HG02642 (cell line): ENCODE data around the gene WDFY3.

Experiments
- ATAC-seq: cut with Tn5 transposase; IDR thresholded peaks from one replicate; pipeline ENCODE4 v1.9.1; 2021; ENCODE audit warnings: mild to moderate bottlenecking; ENCODE audit not compliant: unreplicated experiment, poor library complexity

WDFY3 gene

DNA sequence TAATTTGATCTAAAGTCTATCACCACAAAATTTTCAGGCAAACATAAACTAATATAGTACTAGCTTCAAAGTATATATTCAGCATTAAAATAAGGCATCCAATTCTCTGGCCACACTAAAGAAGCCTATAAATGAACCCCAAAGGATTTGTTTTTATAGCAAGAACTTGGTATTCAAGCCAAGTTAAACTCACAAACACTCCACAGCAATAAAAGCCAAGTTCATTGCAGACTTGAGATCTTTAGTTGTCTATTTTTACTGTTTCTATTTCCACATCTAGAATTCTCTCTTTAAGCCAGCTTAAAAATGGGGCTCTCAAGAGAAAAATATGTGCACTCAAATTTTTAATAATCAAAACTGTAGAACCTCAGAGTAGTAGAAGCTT lies 51.1 kb downstream of the WDFY3 start:
- ATAC-seq, result no peak

DNA sequence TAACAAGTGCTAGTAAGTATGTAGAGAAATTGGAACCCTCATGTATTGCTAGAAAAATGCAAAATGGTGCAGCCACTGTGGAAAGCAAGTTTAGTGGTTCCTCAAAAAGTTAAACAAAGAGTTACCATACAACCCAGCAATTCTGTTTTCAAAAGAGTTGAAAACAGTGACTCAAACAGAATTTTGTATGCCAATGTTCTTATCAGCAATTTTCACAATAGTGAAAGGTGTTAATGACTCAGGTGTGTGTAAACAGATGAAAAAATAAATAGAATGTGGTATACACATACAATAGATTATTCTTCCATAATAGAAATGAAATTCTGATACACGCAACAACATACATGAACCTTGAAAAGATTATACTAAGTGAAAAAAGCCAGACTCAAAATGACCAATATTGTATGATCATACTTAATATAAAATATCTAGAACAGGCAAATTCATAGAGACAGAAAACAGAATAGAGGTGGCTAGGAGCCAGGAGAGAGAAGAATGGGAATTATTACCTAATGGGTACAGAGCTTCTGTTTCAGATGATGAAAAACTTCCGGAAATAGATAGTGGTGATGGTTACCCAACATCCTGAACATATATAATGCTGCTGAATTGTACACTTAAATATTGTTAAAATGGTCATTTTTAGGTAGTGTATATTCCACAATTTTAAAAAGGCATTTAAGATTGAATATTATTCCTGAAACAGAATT lies 51.6 kb downstream of the WDFY3 start:
- ATAC-seq, result no peak

DNA sequence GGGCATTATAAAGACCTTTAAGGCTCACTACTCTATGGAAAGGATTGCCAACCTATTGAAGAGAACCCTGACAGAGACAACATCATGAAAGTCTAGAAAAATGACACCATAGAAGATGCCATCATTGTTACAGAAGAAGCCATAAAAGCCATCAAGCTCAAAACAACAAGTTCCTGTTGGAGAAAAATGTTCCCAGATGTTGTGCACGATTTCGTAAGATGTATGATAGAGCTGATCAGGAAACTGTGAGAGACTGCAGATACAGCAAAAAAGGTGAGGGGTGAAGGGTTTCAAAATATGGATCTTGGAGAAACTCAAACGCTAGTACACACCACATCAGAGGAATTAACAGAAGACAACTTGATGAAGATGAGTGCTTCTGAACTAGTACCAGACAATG lies 53.3 kb downstream of the WDFY3 start:
- no peak for ATAC-seq

DNA sequence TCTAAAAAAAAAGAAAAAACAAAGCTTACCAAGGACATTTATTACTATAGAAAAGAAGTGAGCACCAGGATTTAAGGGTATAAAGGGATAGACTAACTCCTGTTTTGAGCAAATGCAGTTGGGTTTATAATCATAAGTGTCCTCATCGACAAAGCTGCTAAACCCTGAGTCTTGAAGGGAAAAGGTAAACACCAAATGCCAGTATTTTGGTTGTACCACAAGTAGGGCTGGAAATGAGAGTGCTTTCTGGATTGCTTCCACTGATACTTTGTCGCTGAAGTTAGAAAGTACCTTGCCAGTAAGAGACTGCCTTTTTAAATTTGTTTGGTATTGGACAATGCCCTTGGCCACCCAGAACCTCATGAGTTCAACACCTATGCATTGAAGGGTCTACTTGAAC lies 53.7 kb downstream of the WDFY3 start:
- no peak for ATAC-seq

DNA sequence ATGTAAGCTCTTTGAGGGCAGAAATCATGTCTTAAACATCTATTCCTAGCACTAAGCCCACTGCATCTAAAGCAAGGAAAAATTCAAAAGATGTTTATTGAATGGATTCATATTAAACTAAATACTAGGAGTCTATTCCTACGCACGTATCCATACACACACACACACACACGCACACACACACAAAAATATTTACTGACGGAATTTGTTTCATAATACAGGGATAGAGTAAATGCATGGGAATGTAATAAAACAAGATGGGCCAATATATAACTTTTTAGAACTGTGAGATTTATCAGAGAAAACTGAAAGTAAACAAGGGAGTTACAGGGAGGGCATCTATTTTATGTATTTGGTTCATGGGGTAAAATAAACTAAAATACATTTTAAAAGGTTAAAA lies 57.6 kb downstream of the WDFY3 start:
- no peak for ATAC-seq

DNA sequence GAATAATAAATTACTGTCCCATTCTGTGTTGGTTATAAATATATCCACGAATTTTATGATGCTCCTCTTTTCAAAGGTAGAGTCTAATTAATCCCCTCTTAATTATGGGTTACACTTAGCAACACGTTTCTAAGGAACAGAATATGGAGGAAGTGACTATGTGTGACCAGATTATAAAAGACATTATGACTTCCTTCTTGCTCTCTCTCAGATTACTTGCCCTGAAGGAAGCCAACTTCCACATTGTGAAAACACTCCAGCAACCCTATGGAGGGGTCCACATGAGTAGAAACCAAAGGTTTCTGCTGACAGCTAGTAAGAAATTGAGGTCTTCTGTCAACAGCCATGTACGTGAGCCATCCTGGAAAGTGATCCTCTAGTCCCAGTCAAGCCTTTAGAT lies 59.3 kb downstream of the WDFY3 start:
- ATAC-seq, result no peak

DNA sequence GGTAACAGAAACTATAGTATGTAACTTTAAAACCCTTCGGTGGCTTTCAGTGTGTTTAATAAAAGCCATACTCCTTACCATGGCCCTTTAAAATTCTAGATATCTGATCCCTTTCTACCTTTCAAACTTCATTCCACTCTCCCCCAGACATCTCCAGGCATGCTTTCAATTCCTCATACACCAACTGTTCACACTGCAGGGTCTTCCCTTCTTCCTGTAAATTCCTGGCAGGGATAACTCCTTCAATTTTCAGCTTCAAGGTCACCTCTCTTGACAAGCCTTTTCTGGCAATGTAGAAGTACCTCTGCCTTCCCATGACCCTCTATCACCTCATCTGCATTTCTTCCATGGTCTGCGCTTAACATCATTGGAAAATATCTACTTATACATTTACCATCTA lies 60.8 kb downstream of the WDFY3 start:
- no peak for ATAC-seq

DNA sequence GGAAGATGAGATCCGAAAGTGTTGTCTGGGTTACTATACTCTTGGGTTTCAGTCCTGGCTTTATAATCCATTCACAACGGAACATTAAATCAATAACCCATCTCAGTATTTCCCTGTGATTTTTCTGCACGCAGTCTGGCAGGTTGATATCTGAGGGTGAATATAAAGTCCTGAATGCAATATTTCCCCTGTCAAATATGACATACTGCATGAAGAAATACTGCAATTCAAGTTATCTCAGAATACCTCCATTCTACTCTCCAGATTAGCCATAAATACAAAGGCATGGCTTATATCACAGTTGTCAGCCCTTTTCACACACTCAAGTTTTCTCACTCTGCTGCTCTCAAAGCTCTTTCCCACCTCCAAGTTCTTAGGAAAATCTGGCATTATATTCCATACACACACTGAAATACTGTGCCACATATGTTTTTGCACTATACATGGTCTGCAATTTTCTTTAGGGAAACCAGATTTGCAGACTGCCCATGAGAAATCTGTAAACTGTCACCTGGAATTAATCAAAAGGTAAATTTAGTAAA lies 64.7 kb downstream of the WDFY3 start:
- ATAC-seq, result no peak

DNA sequence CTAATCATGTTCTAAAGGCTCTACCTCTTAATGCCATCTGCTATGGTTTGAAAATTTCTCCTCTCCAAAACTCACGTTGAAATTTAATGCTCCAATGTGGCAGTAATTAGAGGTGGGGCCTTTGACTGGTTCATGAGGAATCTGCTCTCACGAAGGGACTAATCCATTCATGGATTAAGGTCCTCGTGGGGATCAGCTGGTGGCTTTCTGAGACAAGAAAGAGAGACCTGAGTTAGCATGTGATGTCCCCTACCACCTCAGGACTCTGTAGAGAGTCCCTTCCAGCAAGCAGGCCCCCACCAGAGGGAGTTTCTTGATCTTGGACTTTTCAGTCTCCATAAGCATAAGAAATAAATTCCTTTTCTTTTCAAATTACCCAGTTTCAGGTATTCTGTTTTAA lies 65.3 kb downstream of the WDFY3 start:
- ATAC-seq, result no peak

DNA sequence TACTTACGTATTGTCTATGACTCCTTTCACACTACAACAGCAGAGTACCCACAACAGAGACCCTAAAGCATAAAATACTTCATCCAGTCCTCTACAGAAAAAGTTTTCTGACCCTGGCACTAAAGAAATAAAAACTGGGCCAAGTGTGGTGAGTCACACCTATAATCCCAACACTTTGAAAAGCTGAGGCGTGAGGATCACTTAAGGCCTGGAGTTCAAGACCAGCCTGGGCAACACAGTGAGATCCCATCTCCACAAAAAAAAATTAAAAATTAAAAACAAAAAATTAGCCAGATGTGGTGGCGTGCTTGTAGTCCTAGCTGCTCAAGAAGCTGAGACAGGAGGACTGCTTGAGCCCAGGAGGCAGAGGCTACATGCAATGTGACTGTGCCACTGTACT lies 66.9 kb downstream of the WDFY3 start:
- no peak for ATAC-seq

DNA sequence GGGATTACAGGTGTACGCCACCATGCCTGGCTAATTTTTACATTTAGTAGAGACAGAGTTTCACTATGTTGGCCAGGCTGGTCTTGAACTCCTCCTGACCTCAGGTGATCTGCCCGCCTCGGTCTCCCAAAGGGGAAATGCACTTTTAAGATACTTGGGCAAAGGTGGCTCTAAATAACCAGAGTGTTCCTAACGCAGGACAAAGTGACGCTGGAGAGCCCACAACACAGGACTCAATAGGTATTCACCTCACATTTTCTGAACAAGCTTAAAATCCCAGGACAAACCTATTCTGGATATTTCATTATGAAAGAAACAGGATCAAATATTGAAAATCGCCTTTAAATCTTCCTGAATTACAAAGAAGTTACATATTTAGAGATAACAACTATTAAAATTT lies 69.0 kb downstream of the WDFY3 start:
- ATAC-seq, result no peak

DNA sequence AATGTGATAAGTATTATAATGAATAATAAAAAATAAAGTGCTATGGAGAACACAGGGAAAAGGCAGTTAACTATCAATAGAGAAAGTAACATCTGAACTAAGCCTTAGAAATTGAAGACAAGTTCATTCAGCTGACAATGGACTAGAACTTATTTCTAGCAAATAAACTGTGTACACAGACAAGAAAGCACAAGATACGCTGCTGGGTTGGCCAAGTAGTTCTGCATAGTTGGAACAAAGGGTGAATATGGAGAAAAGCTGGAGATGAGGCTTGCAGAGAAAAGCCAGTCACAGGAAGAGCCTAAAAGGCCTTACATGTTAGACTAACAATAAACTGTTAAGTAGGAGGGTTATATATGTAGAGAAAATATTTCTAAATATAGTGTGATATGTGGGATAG lies 71.2 kb downstream of the WDFY3 start:
- no peak for ATAC-seq

DNA sequence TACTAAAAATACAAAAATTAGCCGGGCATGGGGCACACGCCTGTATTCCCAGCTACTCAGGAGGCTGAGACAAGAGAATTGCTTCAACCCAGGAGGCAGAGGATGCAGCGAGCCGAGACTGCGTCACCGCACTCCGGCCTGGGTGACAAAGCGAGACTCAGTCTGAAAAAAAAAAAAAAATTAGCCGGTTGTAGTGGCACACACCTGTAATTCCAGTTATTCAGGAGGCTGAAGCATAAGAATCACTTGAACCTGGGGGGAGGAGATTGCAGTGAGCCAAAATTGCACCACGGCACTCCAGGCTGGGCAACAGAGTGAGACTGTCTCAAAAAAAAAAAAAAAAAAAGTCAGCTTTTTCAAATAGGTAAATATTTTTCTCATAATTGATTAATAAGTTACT lies 71.9 kb downstream of the WDFY3 start:
- ATAC-seq, result no peak

DNA sequence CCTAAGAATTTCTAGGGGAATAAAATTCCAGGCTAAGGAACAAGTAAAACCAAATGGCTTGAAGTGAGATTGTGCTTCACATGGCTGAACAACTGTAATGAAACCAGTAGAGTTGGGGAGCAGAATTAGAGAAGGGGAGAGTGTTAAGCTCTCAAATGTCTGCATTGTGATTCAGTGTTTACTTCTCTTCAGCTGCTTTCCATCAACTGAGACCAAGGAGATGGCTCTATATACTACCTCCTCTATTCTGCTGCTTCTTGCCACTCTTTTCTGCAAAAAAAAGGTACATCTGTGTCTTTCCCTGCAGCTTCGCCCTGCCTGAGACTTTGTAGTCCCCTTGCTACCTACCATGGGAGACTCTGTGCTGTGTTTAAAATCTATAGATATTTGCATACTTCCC lies 73.5 kb downstream of the WDFY3 start:
- no peak for ATAC-seq

DNA sequence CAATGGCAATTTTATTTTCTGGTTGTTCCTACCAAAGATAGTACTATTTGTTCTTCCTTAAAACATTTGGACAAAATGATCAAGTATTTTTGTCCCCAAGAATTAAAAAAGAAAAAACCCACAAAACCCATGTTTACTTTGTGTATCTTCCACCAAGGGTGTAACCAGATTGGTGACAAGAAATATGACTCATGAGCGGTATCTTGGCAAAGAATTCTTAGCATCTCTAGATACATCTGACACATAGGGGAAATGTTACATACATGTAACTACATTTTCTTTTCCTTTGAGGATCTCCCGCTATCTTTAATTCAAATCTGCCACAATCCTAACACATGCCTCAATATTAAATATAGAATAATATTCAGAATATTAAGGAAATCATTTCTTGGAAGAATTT lies 78.7 kb downstream of the WDFY3 start:
- ATAC-seq, result no peak

DNA sequence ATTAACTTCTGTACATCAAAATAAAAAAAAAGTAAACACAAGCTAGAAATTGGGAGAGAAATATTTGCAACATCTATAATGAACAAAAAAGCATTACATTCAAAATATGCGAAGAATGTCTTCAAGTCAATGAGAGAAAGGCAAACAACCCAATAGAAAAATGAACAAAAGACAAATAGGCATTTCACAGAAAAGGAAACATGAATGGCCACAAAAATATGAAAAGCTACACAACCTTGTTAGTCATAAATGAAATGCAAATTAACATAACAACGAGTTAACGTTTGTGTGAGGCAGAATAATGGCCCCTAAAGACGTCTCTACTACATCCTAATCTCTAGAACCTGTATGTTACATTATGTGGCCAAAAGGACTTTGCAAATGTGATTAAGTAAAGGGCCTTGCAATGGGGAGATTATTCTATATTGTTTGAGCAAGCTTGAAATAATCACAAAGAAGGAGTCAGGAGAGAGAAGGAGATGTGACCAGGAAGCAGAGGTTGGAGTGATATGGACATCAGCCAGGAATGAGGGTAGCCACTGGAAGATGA lies 86.8 kb downstream of the WDFY3 start:
- no peak for ATAC-seq

DNA sequence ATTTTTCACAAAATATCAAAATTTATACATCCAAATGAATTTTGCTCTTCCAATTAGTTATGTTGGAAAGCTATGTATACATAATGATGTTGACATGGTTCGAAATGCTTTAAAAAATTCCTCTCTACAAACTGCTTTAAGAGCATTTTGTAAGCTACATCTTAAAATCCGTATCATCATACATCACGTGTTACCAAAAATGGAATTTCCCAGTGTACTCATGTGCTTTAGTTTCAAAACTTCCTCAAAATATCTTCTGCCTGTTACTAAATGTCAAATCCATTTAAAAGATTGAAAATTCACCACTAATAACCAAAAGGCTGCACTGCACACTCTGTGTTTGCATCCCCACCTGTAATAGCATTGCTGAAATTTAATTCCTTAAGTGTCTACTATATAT lies 87.9 kb downstream of the WDFY3 start:
- ATAC-seq, result no peak

DNA sequence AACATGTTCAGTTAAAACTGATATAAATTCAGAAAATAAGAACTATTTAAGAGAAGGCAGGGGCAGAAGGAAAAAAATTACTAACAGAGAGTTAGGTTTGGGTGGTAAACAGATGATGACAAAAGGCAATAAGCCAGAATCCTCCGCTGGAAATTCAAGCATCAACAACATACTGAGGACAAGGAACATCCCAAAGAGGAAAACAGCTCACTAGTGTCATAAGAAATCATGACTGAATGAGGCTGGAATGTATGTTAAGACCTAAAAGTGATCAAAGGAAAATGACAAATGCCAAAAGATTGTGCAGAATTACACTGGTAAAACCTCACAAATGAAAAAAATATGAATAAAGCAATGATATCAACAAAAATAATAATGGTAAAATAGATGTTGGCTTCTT lies 88.4 kb downstream of the WDFY3 start:
- ATAC-seq, result no peak

DNA sequence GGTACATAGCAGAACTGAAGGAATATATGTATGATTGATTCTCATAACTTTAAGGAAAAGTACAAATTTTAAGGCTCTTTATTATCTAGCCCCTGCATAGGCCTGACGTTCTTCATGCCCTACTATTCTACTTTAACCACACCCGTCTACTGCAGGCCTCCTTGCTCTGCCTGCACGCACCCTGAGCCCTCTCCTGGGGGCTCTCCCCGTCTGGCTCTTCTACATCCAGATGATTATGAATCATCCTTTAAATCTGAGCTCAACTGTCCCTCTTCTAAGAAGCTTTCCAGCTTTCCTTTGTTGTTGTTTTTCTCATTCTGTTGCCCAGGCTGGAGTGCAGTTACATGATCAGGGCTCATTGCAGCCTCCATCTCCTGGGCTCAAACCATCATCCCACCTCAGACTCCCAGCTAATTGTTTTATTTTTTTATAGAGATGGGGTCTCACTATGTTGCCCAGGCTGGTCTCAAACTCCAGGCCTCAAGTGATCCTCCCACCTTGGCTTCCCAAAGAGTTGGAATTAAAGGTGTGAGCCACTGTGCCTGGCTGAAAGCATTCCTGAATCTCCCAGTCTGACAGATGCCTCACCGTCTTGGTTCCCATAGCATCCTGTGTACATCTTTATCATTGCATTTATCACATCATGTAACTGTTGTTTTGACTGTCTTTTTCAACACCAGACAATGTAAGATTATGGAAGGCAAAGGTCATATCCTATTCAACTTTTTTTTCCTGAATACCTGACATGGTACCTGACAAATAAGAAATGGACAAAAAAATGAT lies 89.2 kb downstream of the WDFY3 start:
- ATAC-seq, result no peak

DNA sequence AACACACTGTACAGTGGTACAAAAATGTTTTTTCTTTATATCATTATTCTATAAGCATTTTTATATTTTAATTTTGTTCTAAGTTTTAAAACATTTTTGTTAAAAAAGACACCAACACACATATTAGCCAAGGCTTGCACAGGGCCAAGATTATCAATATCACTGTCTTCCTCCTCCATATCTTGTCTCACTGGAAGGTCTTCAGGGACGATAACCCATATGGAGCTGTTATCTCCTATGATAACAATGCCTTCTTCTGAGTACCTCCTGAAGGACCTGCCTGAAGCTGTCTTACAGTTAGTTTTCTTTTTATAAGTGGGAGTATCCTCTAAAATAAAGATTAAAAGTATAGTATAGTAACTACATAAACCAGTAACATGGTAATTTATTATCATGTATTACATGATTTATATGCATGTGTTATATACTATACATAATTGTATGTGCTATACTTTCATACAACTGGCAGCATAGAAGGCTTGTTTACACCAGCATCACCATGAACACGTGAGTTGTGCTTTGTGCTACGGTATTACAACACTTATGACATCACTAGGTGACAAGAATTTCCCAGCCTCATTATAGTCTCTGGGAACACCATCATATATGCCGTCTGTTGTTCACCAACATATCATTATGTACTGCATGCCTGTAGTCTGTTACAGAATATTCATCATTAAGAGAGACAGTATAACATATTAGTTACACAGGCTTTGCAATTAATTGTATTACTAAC lies 90.7 kb downstream of the WDFY3 start:
- no peak for ATAC-seq

DNA sequence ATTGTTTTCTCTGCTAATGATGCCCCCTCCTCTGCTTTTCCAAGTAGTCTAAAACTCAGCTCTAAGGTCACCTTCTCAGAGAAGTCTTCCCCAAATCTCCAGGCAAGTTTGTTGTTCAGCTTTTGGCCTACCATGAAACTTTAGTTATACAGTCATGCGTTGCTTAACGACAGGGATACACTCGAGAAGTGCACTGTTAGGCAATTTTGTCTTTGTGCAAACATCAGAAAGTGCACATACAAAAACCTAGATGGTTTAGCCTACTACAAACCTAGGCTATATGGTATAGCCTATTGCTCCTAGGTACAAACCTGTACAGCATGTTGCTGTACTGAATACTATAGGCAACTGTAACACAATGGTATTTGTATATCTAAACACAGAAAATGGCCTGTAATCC lies 91.9 kb downstream of the WDFY3 start:
- no peak for ATAC-seq
